ENCODE results near the gene CACNA2D3. TPM values are rescaled to one million over a fixed set of nuclear protein-coding genes. Genes with fewer than 3 reads are reported as not detected.

The CACNA2D3 gene
- total RNA-seq, 1 donor from 2014 or later: not detected

GRCh38 chr3:54339608-54340007 lies 217.3 kb downstream of the CACNA2D3 start:
- no peak overlapping the region for H3K27ac Mint-ChIP-seq
- no peak for DNase-seq (ENCODE audit: low spot score)
- H3K27ac ChIP-seq: no peak overlapping the region

GRCh38 chr3:54341811-54342210 lies 219.5 kb downstream of the CACNA2D3 start:
- Histone ChIP-seq H4K20me1 (ENCODE audit: low read depth) (no peaks in the 10 kb centered on the region), H3K4me2 (no peak overlapping the region), H3K9ac (no peak overlapping the region), H3K4me3 (no peak overlapping the region), H3K27me3 (no peaks in the 10 kb centered on the region), H3K36me3 (no peaks in the 10 kb centered on the region), H3K4me1 (no peaks in the 10 kb centered on the region), H3K27ac (no peak overlapping the region), H3F3A (ENCODE audit: low read depth) (no peaks in the 10 kb centered on the region), H2AFZ (replicated peaks) (no peak overlapping the region), H3K9me3 (ENCODE audit: low read depth) (no peaks in the 10 kb centered on the region), H3K79me2 (ENCODE audit: low read depth) (no peaks in the 10 kb centered on the region)
- no peaks in the 10 kb centered on the region for H3K36me3 Mint-ChIP-seq
- H3K27me3 Mint-ChIP-seq (ENCODE audit: insufficient read depth, low read depth): peaks cover 5% of the 10 kb centered on the region
- TF ChIP-seq EZH2phosphoT487 (IDR thresholded peaks at IDR 0.05): no peak
- TF ChIP-seq, protein P1, sequence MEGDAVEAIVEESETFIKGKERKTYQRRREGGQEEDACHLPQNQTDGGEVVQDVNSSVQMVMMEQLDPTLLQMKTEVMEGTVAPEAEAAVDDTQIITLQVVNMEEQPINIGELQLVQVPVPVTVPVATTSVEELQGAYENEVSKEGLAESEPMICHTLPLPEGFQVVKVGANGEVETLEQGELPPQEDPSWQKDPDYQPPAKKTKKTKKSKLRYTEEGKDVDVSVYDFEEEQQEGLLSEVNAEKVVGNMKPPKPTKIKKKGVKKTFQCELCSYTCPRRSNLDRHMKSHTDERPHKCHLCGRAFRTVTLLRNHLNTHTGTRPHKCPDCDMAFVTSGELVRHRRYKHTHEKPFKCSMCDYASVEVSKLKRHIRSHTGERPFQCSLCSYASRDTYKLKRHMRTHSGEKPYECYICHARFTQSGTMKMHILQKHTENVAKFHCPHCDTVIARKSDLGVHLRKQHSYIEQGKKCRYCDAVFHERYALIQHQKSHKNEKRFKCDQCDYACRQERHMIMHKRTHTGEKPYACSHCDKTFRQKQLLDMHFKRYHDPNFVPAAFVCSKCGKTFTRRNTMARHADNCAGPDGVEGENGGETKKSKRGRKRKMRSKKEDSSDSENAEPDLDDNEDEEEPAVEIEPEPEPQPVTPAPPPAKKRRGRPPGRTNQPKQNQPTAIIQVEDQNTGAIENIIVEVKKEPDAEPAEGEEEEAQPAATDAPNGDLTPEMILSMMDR (IDR thresholded peaks at IDR 0.05): no peak
- no peak for TF ChIP-seq EZH2 (IDR thresholded peaks at IDR 0.05)
- no peak for DNase-seq (ENCODE audit: low spot score)
- H3K9me3 Mint-ChIP-seq: no peaks in the 10 kb centered on the region
- H3K4me3 Mint-ChIP-seq: no peak overlapping the region
- no peak overlapping the region for H3K27ac Mint-ChIP-seq
- peaks cover 18% of the 10 kb centered on the region for H3K4me1 Mint-ChIP-seq

More at GRCh38 chr3:54339608-54340007, 217.3 kb downstream of the CACNA2D3 start:
- Mint-ChIP-seq H3K4me3 (no peak overlapping the region), H3K27me3 (ENCODE audit: insufficient read depth, low read depth) (peaks cover 8% of the 10 kb centered on the region), H3K36me3 (no peaks in the 10 kb centered on the region), H3K4me1 (peaks cover 11% of the 10 kb centered on the region), H3K9me3 (no peaks in the 10 kb centered on the region)
- H3K4me2 ChIP-seq: no peak overlapping the region
- H3F3A ChIP-seq (ENCODE audit: low read depth): no peaks in the 10 kb centered on the region
- H3K4me1 ChIP-seq: no peaks in the 10 kb centered on the region
- no peak for TF ChIP-seq EZH2phosphoT487 (IDR thresholded peaks at IDR 0.05)
- TF ChIP-seq EZH2 (IDR thresholded peaks at IDR 0.05): no peak
- TF ChIP-seq, protein P1 (IDR thresholded peaks at IDR 0.05): no peak
- no peaks in the 10 kb centered on the region for H3K79me2 ChIP-seq (ENCODE audit: low read depth)
- H3K9ac ChIP-seq: no peak overlapping the region
- no peak overlapping the region for H2AFZ ChIP-seq (replicated peaks)
- H3K27me3 ChIP-seq: no peaks in the 10 kb centered on the region
- no peaks in the 10 kb centered on the region for H3K9me3 ChIP-seq (ENCODE audit: low read depth)
- no peak overlapping the region for H3K4me3 ChIP-seq
- H4K20me1 ChIP-seq (ENCODE audit: low read depth): no peaks in the 10 kb centered on the region
- H3K36me3 ChIP-seq: no peaks in the 10 kb centered on the region

DNA sequence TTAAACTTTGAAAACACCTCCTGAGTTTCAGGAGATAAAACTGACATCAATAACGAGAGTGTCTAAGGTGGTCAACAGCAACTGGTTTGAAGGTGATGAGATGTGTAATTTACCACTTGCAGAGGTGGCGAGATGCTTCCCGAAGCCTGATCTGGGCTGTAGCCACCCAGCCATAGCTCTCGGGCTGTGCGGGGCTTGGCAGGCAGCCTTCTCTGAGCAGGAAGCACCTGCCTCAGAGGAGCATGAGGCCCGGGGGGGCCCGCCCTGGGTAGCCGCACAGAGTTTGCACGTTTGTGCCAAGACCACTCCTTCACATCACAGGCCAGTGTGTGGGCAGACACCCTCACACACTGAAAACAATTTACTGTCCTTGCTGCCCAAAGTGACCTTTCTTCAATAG lies 220.3 kb downstream of the CACNA2D3 start:
- Histone ChIP-seq H4K20me1 (ENCODE audit: low read depth) (no peaks in the 10 kb centered on the region), H3F3A (ENCODE audit: low read depth) (no peaks in the 10 kb centered on the region), H3K4me2 (no peak overlapping the region), H3K9ac (no peak overlapping the region), H3K36me3 (no peaks in the 10 kb centered on the region), H3K27ac (no peak overlapping the region), H3K9me3 (ENCODE audit: low read depth) (no peaks in the 10 kb centered on the region), H3K4me1 (no peaks in the 10 kb centered on the region), H3K79me2 (ENCODE audit: low read depth) (no peaks in the 10 kb centered on the region), H3K4me3 (no peak overlapping the region), H2AFZ (replicated peaks) (no peak overlapping the region), H3K27me3 (no peaks in the 10 kb centered on the region)
- Mint-ChIP-seq H3K4me3 (no peak overlapping the region), H3K4me1 (peaks cover 18% of the 10 kb centered on the region), H3K36me3 (no peaks in the 10 kb centered on the region), H3K27ac (no peak overlapping the region), H3K9me3 (no peaks in the 10 kb centered on the region), H3K27me3 (ENCODE audit: insufficient read depth, low read depth) (peaks cover 3% of the 10 kb centered on the region)
- TF ChIP-seq EZH2phosphoT487 (IDR thresholded peaks at IDR 0.05) (no peak), EZH2 (IDR thresholded peaks at IDR 0.05) (no peak)
- TF ChIP-seq, protein P1 (IDR thresholded peaks at IDR 0.05): no peak
- DNase-seq (ENCODE audit: low spot score): no peak
